Measurements from ENCODE around the gene TRUB2. TPM values are rescaled to one million over a fixed set of nuclear protein-coding genes. Genes with fewer than 3 reads are reported as not detected.

The TRUB2 gene
- total and polyA plus RNA-seq, 2 of the 8 experiments (the other 6 are each of a cell fraction or from before 2014, with no cell fraction given), result 20.7 to 37.8 TPM

- H2BK15ac ChIP-seq (ENCODE audit: low read length), result no peak overlapping the region
- no peak overlapping the region for H3K56ac ChIP-seq (replicated peaks; ENCODE audit: insufficient read length, low read depth, low read length)
- no peak overlapping the region for H2AFZ ChIP-seq (ENCODE audit: low read length)
- H4K91ac ChIP-seq (replicated peaks; ENCODE audit: insufficient read length, low read length), result no peak overlapping the region
- H4K8ac ChIP-seq (ENCODE audit: extremely low read depth, insufficient read depth, low read length), result no peak overlapping the region
- H2AK5ac ChIP-seq (ENCODE audit: low read depth, low read length), result no peak overlapping the region
- H3K14ac ChIP-seq (ENCODE audit: insufficient read length), result no peak overlapping the region
- 92% methylated on average over 3 of the region's 3 CpGs; no CpG with 5 or more reads in 1 of the 2 experiments for WGBS, 2 experiments (ENCODE audit: extremely low coverage in 1 of 2, insufficient coverage in 1 of 2, insufficient read length in 1 of 2, insufficient replicate concordance in 2 of 2, low coverage in 1 of 2, low lambda C conversion rate in 2 of 2, missing lambda C conversion rate in 1 of 2)
- DNase-seq (ENCODE audit: low read depth in 1 of 2, low spot score in 2 of 2), result no peak
- no peaks in the 10 kb centered on the region for H3K9me3 ChIP-seq (ENCODE audit: insufficient read depth in 2 of 2, low read depth in 1 of 2, low read length in 1 of 2)
- peaks cover 4 to 10% of the 10 kb centered on the region in 2 experiments for H4K20me1 ChIP-seq (replicated peaks in 1 of 2; ENCODE audit: control insufficient read depth in 1 of 2, insufficient read depth in 2 of 2, low read length in 2 of 2)
- no peak overlapping the region for H3K4ac ChIP-seq (replicated peaks; ENCODE audit: insufficient read length, low read depth, low read length)
- H3K9ac ChIP-seq (replicated peaks in 1 of 4; ENCODE audit: extremely low read depth in 1 of 4, low read depth in 3 of 4, low read length in 3 of 4), result no peak overlapping the region
- FAIRE-seq, result no peak
- no peak overlapping the region for H4K5ac ChIP-seq (ENCODE audit: insufficient read length, low read depth, low read length)
- peaks cover 24 to 61% (median 47%) of the 10 kb centered on the region in 4 experiments for H3K27me3 ChIP-seq (replicated peaks in 1 of 4; ENCODE audit: control insufficient read depth in 3 of 4, extremely low read depth in 1 of 4, insufficient read depth in 3 of 4, low read length in 3 of 4)
- ChIA-PET POLR2A (ENCODE audit: partially characterized antibody) (interaction anchor here (0.6 to 6.3 kb wide), 8 partner anchors 8 to 71 kb away, joined by 3 to 92 read pairs (median 4); no protein-coding TSS in a partner anchor), CTCF (ENCODE audit: partially characterized antibody) (interaction anchor here (0.6 to 25.1 kb wide), 38 partner anchors 8 to 574 kb away, joined by 3 to 544 read pairs (median 4); partner anchors contain the start of genes CERCAM, TRUB2 and URM1)
- no peaks in the 10 kb centered on the region for H3K79me1 ChIP-seq (ENCODE audit: low read depth, low read length)
- peaks cover 5 to 20% (median 10%) of the 10 kb centered on the region in 4 experiments for H3K4me1 ChIP-seq (replicated peaks in 1 of 4; ENCODE audit: control insufficient read depth in 3 of 4, insufficient read depth in 4 of 4, low read length in 3 of 4)
- H3K23me2 ChIP-seq (ENCODE audit: low read depth, low read length), result peaks cover 3% of the 10 kb centered on the region; the same call in 1 of the 2 replicates
- H3K4me3 ChIP-seq (ENCODE audit: extremely low read depth in 1 of 4, insufficient read depth in 2 of 4, low read depth in 3 of 4, low read length in 4 of 4), result no peak overlapping the region
- no peaks in the 10 kb centered on the region for H3K79me2 ChIP-seq (ENCODE audit: control insufficient read depth in 1 of 2, insufficient read depth in 2 of 2, low read length in 2 of 2)
- no peak overlapping the region for H3K23ac ChIP-seq (ENCODE audit: insufficient read length)
- no peak overlapping the region for H2BK5ac ChIP-seq (ENCODE audit: low read depth, low read length)
- H2BK120ac ChIP-seq (replicated peaks; ENCODE audit: low read depth, low read length), result no peak overlapping the region
- H3K4me2 ChIP-seq (ENCODE audit: insufficient read depth in 1 of 2, low read depth in 2 of 2, low read length in 2 of 2), result no peak overlapping the region
- H3K36me3 ChIP-seq (ENCODE audit: control insufficient read depth in 2 of 4, insufficient read depth in 4 of 4, low read length in 3 of 4), result no peaks in the 10 kb centered on the region; a peak in 1 of 8 replicates
- no peak overlapping the region for H3K27ac ChIP-seq (ENCODE audit: low read depth, low read length)
- no peak overlapping the region for H2BK12ac ChIP-seq (ENCODE audit: low read depth, low read length)
- H3K18ac ChIP-seq (ENCODE audit: extremely low read depth, low read length), result no peak overlapping the region
- H2BK20ac ChIP-seq (ENCODE audit: low read length), result no peak overlapping the region
- no peak for TF ChIP-seq CHD1 (IDR thresholded peaks at IDR 0.05; ENCODE audit: low read depth, low read length)
These were observed 40.5 kb upstream of the TRUB2 start for GRCh38 chr9:128362774-128363173.
